ENCODE measurements around the gene P2RY12. TPM values are rescaled to one million over a fixed set of nuclear protein-coding genes. Genes with fewer than 3 reads are reported as not detected.

Gene P2RY12
- total and polyA plus RNA-seq, 12 donors: 0.33 to 3.1 (median 0.76) TPM; not detected in 1

- no peaks in the 10 kb centered on the region for H3K27me3 ChIP-seq
- H3K27ac ChIP-seq: no peak overlapping the region
- peaks cover 0 to 9% (median 0%) of the 10 kb centered on the region in 9 donors for H3K4me1 ChIP-seq
- TF ChIP-seq CTCF (IDR thresholded peaks at IDR 0.05): no peak
- DNase-seq (no peak), ATAC-seq (no peak)
- no peaks in the 10 kb centered on the region for H3K36me3 ChIP-seq
- H3K9me3 ChIP-seq: no peaks in the 10 kb centered on the region
- 89% methylated on average over 5 of the region's 5 CpGs for WGBS, 2 donors
- H3K4me3 ChIP-seq: no peak overlapping the region
- intact Hi-C loops (cut with DNase I): loop anchor here in 1 of 10 donors (10.0 kb wide), 1 partner anchor 484 kb away; no protein-coding TSS in a partner anchor
These were observed 46.4 kb upstream of the P2RY12 start for GRCh38 chr3:151430821-151431484.

- Histone ChIP-seq H3K9me3 (no peaks in the 10 kb centered on the region), H3K4me1 (peaks cover 0 to 9% (median 0%) of the 10 kb centered on the region in 9 donors), H3K27ac (no peak overlapping the region), H3K4me3 (no peak overlapping the region), H3K27me3 (no peaks in the 10 kb centered on the region), H3K36me3 (no peaks in the 10 kb centered on the region)
- no peak for ATAC-seq
- DNase-seq: no peak
- TF ChIP-seq CTCF (IDR thresholded peaks at IDR 0.05): no peak
- intact Hi-C loops (cut with DNase I): no loop called here
- WGBS, 2 donors: 91 to 92% methylated on average over 2 of the region's 2 CpGs
These were observed 43.8 kb upstream of the P2RY12 start for GRCh38 chr3:151428386-151428785.

DNA sequence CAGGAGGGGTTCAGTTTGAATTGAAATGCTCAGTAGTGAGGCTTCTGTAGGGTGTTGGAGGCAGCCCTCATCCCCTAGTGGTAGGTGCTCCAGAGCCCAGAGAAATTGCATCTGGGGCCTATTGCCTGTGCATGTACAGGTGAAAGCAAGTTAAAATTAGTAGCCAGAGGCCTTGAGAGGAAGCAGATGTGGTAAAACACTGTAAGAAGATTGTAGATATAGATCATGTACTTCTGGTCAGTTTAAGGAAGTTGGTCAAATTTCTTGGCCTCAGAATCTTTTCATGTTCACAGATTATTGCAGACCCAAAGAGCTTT is 41.7 kb upstream of the P2RY12 start:
- no peaks in the 10 kb centered on the region for H3K9me3 ChIP-seq
- ATAC-seq (no peak), DNase-seq (no peak)
- no peak for TF ChIP-seq CTCF (IDR thresholded peaks at IDR 0.05)
- intact Hi-C loops (cut with DNase I): no loop called here
- H3K4me3 ChIP-seq: no peak overlapping the region
- no peaks in the 10 kb centered on the region for H3K36me3 ChIP-seq
- no peaks in the 10 kb centered on the region for H3K27me3 ChIP-seq
- H3K4me1 ChIP-seq: peaks cover 0 to 9% (median 0%) of the 10 kb centered on the region in 9 donors
- H3K27ac ChIP-seq: no peak overlapping the region

DNA sequence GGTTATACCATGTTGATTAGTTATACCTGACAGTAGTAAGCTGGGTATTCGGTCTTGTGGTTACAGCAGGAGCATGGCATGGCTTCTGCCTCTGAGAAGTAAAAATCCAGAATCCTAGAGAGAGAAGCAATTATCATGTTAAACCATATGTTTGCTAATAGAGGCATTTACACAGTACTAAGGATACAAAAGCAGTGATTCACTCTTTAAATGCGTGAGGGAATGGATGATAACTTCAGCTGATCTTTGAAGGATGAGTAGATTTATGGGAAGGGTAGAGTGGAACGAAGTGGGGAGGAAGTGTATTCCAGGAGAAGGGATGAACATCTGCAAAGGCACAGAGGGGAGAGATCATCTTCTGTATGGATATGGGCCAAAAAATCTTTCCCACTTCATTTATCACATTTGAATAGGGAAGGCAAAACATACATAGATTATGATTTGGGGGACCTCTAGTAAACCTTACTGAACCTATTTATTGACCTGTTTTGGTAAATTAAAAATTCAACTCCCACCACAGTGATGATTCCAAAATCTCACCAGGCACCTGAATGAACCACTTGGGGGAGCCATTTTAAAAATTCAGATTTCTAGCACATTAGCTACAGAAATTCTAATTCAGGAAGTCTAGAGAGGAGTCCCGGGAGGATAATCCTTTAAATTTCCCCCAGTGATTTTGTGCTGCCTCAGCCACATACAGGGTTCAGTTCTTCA is 41.2 kb upstream of the P2RY12 start:
- H3K4me3 ChIP-seq: no peak overlapping the region
- no peak for ATAC-seq
- intact Hi-C loops (cut with DNase I): no loop called here
- H3K27me3 ChIP-seq: no peaks in the 10 kb centered on the region
- TF ChIP-seq CTCF (IDR thresholded peaks at IDR 0.05): peak in 4 of 9 donors; percentile 9 to 29 (median 19)
- WGBS, 2 donors: 74 to 83% methylated on average over 4 of the region's 4 CpGs
- DNase-seq: no peak
- H3K4me1 ChIP-seq: peaks cover 0 to 9% (median 0%) of the 10 kb centered on the region in 9 donors
- H3K36me3 ChIP-seq: no peaks in the 10 kb centered on the region
- no peaks in the 10 kb centered on the region for H3K9me3 ChIP-seq
- no peak overlapping the region for H3K27ac ChIP-seq

Measured in heart right ventricle (tissue), 16 donors.